ENCODE measurements around the gene BTBD16. TPM values are rescaled to one million over a fixed set of nuclear protein-coding genes. Genes with fewer than 3 reads are reported as not detected.

BTBD16 gene
- total and polyA plus RNA-seq, 10 of the 15 experiments (the other 5 are each of a cell fraction or from before 2014, with no cell fraction given) = 0.11 TPM; not detected in 9

DNA sequence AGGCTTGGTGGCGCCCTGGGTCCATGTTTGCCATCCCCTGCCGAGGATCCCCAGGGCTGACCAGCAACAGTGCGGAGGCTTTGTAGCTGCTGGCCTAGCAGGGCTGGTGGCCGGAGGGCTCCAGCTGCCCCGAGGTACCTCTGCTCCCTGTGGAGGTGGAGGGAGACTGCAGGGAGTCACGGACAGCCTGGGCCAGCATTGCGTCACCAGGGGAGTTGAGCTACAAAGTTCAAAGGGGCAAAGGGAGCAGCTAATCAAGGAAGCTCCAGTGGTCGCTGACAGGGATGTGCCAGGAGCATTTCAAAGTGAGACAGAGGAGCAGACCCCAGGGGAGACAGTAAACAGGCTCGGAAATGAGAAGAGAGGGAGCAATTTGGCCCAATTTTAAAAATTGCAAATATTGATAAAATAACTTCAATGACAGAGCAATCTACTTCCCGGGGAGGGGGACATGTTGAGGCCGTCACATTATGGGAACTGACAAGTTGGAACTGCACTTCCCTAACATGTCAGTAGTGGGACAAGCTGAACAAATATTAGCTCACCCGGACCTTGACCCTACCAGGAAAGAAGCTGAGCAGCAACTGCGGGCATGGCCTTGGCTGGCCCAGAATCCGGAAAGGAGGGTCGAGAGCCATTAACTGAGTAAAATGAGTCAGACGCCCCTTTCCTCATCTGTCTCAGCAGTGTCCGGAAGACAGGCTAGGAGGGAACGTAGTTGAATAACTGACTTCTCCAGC lies 39.4 kb downstream of the BTBD16 start:
- no peaks in the 10 kb centered on the region for H3K36me3 ChIP-seq (ENCODE audit: control insufficient read depth in 2 of 2, insufficient read depth in 2 of 2, low read length in 1 of 2)
- peaks cover 9% of the 10 kb centered on the region for H3K4me1 ChIP-seq (ENCODE audit: control insufficient read depth, insufficient read depth, low read length)
- H3K4me3 ChIP-seq = no peak overlapping the region
- no peak overlapping the region for H3K27ac ChIP-seq (ENCODE audit: control insufficient read depth, insufficient read depth)
- RAD21 ChIA-PET (ENCODE audit: unreplicated experiment) = no interaction called here
- no peaks in the 10 kb centered on the region for H3K79me2 ChIP-seq (ENCODE audit: control insufficient read depth, insufficient read depth, low read length)
- TF ChIP-seq BCL11A (IDR thresholded peaks at IDR 0.05; ENCODE audit: low read depth, low read length) = no peak
- FAIRE-seq (no peak), DNase-seq (ENCODE audit: low read depth, low spot score) (no peak), ATAC-seq (no peak)
- SMC1A ChIA-PET (ENCODE audit: uncharacterized antibody, unreplicated experiment) = interaction anchor here (2.0 kb wide), 1 partner anchor 125 kb away, joined by 5 read pairs; no protein-coding TSS in a partner anchor
- no peak overlapping the region for H2AFZ ChIP-seq (ENCODE audit: control insufficient read depth, low read depth, low read length)
- H3K27me3 ChIP-seq (replicated peaks in 1 of 2; ENCODE audit: control insufficient read depth in 2 of 2, insufficient read depth in 2 of 2, low read length in 1 of 2) = 0 out of 4 replicates have a peak, but pooled peaks cover 0 to 3% of the 10 kb centered on the region in 2 experiments
- no peak overlapping the region for H3K9ac ChIP-seq (ENCODE audit: control insufficient read depth, insufficient read depth, low read length)
- no TSS peak for BruUV-seq (replicated peaks)
- intact Hi-C loops (cut with micrococcal nuclease; ENCODE audit: unreplicated experiment) = no loop called here
- in situ Hi-C loops (cut with MboI) = no loop called here
- CTCF ChIA-PET = interaction anchor here (0.8 to 2.9 kb wide), 4 partner anchors 12 to 125 kb away, joined by 3 to 10 read pairs (median 3); no protein-coding TSS in a partner anchor
- peaks cover 3% of the 10 kb centered on the region; the same call in 1 of the 3 replicates for H3K9me3 ChIP-seq (replicated peaks; ENCODE audit: control insufficient read depth, insufficient read depth, low read length)
- POLR2A ChIA-PET = no interaction called here
- no peak overlapping the region for H3K4me2 ChIP-seq (ENCODE audit: control insufficient read depth, insufficient read depth)
- 26% methylated on average over 18 of the region's 18 CpGs for whole genome bisulfite sequencing (ENCODE audit: insufficient coverage, insufficient replicate concordance, low lambda C conversion rate, missing lambda C conversion rate)
- H4K20me1 ChIP-seq (ENCODE audit: control insufficient read depth, insufficient read depth) = no peaks in the 10 kb centered on the region

GRCh38 chr10:122311051-122311410 lies 39.9 kb downstream of the BTBD16 start:
- intact Hi-C loops (cut with micrococcal nuclease; ENCODE audit: unreplicated experiment) (no loop called here), in situ Hi-C loops (cut with MboI) (no loop called here)
- peaks cover 9% of the 10 kb centered on the region for H3K4me1 ChIP-seq (ENCODE audit: control insufficient read depth, insufficient read depth, low read length)
- no peaks in the 10 kb centered on the region for H3K79me2 ChIP-seq (ENCODE audit: control insufficient read depth, insufficient read depth, low read length)
- DNase-seq (ENCODE audit: low read depth, low spot score) (no peak), FAIRE-seq (no peak), ATAC-seq (no peak)
- H3K4me3 ChIP-seq = no peak overlapping the region
- H3K27ac ChIP-seq (ENCODE audit: control insufficient read depth, insufficient read depth) = no peak overlapping the region
- no peaks in the 10 kb centered on the region for H3K36me3 ChIP-seq (ENCODE audit: control insufficient read depth in 2 of 2, insufficient read depth in 2 of 2, low read length in 1 of 2)
- BruUV-seq (replicated peaks) = no TSS peak
- TF ChIP-seq SUZ12 (IDR thresholded peaks at IDR 0.05; ENCODE audit: unreplicated experiment) (no peak), SPI1 (IDR thresholded peaks at IDR 0.05; ENCODE audit: borderline replicate concordance, insufficient read depth, low read depth, low read length) (no peak), ZSCAN29 (IDR thresholded peaks at IDR 0.05) (no peak), SKIL (IDR thresholded peaks at IDR 0.05; ENCODE audit: low read depth, poor library complexity, severe bottlenecking) (no peak), PAX5 (IDR thresholded peaks at IDR 0.05; ENCODE audit: borderline replicate concordance, low read depth, low read length) (no peak), STAT1 (conservative IDR thresholded peaks at IDR 0.05) (no peak), BCL11A (IDR thresholded peaks at IDR 0.05; ENCODE audit: low read depth, low read length) (no peak), SUPT20H (IDR thresholded peaks at IDR 0.05; ENCODE audit: borderline replicate concordance, control insufficient read depth, low read depth, low read length) (no peak), SIX5 (IDR thresholded peaks at IDR 0.05; ENCODE audit: low read depth, low read length, severe bottlenecking) (no peak), MTA3 (IDR thresholded peaks at IDR 0.05; ENCODE audit: borderline replicate concordance, low read length) (no peak), MYC (IDR thresholded peaks at IDR 0.05; ENCODE audit: insufficient read depth, insufficient read length, insufficient replicate concordance, low read length, severe bottlenecking) (no peak), PKNOX1 (IDR thresholded peaks at IDR 0.05) (no peak), MXI1 (IDR thresholded peaks at IDR 0.05; ENCODE audit: low read depth, low read length) (no peak)
- RAD21 ChIA-PET (ENCODE audit: unreplicated experiment) = no interaction called here
- H3K27me3 ChIP-seq (replicated peaks in 1 of 2; ENCODE audit: control insufficient read depth in 2 of 2, insufficient read depth in 2 of 2, low read length in 1 of 2) = 0 out of 4 replicates have a peak, but pooled peaks cover 0 to 3% of the 10 kb centered on the region in 2 experiments
- CTCF ChIA-PET = interaction anchor here (0.9 to 1.1 kb wide), 2 partner anchors 12 to 124 kb away, joined by 3 to 4 read pairs; no protein-coding TSS in a partner anchor
- H3K9me3 ChIP-seq (replicated peaks; ENCODE audit: control insufficient read depth, insufficient read depth, low read length) = peaks cover under 1% of the 10 kb centered on the region; the same call in 1 of the 3 replicates
- H4K20me1 ChIP-seq (ENCODE audit: control insufficient read depth, insufficient read depth) = no peaks in the 10 kb centered on the region
- 61% methylated on average over 5 of the region's 5 CpGs for WGBS (ENCODE audit: insufficient coverage, insufficient replicate concordance, low lambda C conversion rate, missing lambda C conversion rate)
- no peak overlapping the region for H3K9ac ChIP-seq (ENCODE audit: control insufficient read depth, insufficient read depth, low read length)
- SMC1A ChIA-PET (ENCODE audit: uncharacterized antibody, unreplicated experiment) = interaction anchor here (1.1 to 2.0 kb wide), 2 partner anchors 13 to 124 kb away, joined by 3 to 5 read pairs; no protein-coding TSS in a partner anchor
- no peak overlapping the region for H2AFZ ChIP-seq (ENCODE audit: control insufficient read depth, low read depth, low read length)
- no peak overlapping the region for H3K4me2 ChIP-seq (ENCODE audit: control insufficient read depth, insufficient read depth)
- POLR2A ChIA-PET = no interaction called here
